ENCODE results near the gene TMEM243. TPM values are rescaled to one million over a fixed set of nuclear protein-coding genes. Genes with fewer than 3 reads are reported as not detected.
"Not testable (repeated sequence)": the region's sequence is repeated elsewhere in the genome, so short reads cannot be mapped to it uniquely, and the experiment has no call there.

The TMEM243 gene
- total and polyA plus RNA-seq, 2 donors (not counting 3 experiments of a cell fraction or from before 2014, with no cell fraction given): 26.9 to 28.8 TPM

DNA sequence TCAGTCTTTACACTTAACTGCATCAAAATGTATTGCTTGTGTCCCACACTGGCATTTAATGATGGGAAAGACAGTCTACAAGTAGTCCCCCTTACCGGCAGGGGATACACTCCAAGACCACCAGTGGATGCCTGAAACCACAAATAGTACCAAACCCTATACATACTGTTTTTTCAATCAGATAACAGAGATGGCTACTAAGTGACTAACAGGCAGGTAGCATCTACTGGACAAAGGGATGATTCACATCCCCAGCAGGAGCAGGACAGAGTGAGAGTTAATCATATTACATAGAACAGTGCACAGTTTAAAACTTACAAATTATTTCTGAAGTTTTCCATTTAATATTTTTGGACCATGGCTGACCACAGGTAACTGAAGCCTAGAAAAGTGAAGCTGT lies 13.2 kb downstream of the TMEM243 start:
- H3K4me3 ChIP-seq (replicated peaks in 1 of 3; ENCODE audit: insufficient read depth in 1 of 3, low read depth in 1 of 3, low read length in 3 of 3): no peak overlapping the region
- intact Hi-C loops (cut with micrococcal nuclease) (no loop called here), dilution Hi-C loops (cut with MboI; ENCODE audit: extremely low pct_ligation_motif_present, low sequenced_read_pairs) (no loop called here)
- H3K79me2 ChIP-seq (ENCODE audit: control insufficient read depth, insufficient read depth, low read length): peaks cover 54% of the 10 kb centered on the region
- no peaks in the 10 kb centered on the region for H3K27me3 ChIP-seq (ENCODE audit: control insufficient read depth in 2 of 2, insufficient read depth in 2 of 2, low read length in 2 of 2)
- H2AFZ ChIP-seq (ENCODE audit: low read depth, low read length): no peak overlapping the region
- TF ChIP-seq, protein P1, sequence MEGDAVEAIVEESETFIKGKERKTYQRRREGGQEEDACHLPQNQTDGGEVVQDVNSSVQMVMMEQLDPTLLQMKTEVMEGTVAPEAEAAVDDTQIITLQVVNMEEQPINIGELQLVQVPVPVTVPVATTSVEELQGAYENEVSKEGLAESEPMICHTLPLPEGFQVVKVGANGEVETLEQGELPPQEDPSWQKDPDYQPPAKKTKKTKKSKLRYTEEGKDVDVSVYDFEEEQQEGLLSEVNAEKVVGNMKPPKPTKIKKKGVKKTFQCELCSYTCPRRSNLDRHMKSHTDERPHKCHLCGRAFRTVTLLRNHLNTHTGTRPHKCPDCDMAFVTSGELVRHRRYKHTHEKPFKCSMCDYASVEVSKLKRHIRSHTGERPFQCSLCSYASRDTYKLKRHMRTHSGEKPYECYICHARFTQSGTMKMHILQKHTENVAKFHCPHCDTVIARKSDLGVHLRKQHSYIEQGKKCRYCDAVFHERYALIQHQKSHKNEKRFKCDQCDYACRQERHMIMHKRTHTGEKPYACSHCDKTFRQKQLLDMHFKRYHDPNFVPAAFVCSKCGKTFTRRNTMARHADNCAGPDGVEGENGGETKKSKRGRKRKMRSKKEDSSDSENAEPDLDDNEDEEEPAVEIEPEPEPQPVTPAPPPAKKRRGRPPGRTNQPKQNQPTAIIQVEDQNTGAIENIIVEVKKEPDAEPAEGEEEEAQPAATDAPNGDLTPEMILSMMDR (IDR thresholded peaks at IDR 0.05; ENCODE audit: extremely low read depth in 1 of 2, insufficient read depth in 1 of 2, low read depth in 1 of 2, low read length in 2 of 2): no peak
- TF ChIP-seq GATA2 (IDR thresholded peaks at IDR 0.05; ENCODE audit: insufficient read depth, insufficient read length, low read depth, low read length): peak; percentile 54
- no peak for TF ChIP-seq JUN (IDR thresholded peaks at IDR 0.05; ENCODE audit: borderline replicate concordance, insufficient read depth, insufficient read length, low read depth)
- no peak for TF ChIP-seq MYC (IDR thresholded peaks at IDR 0.05; ENCODE audit: low read depth, low read length)
- no peak for TF ChIP-seq POLR2AphosphoS5 (IDR thresholded peaks at IDR 0.05; ENCODE audit: insufficient read depth, low read depth, low read length)
- no peak for TF ChIP-seq POLR2A (IDR thresholded peaks at IDR 0.05; ENCODE audit: low read depth, low read length)
- TF ChIP-seq, protein P2, sequence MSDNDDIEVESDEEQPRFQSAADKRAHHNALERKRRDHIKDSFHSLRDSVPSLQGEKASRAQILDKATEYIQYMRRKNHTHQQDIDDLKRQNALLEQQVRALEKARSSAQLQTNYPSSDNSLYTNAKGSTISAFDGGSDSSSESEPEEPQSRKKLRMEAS (IDR thresholded peaks at IDR 0.05; ENCODE audit: insufficient read depth, insufficient read length): no peak
- TF ChIP-seq FOS (IDR thresholded peaks at IDR 0.05; ENCODE audit: borderline replicate concordance, insufficient read depth, low read length): peak; percentile 37
- H4K20me1 ChIP-seq (replicated peaks; ENCODE audit: control insufficient read depth, extremely low read depth, insufficient read depth, low read length): no peaks in the 10 kb centered on the region
- peaks cover 0 to 2% of the 10 kb centered on the region in 2 experiments for H3K36me3 ChIP-seq (ENCODE audit: control insufficient read depth in 2 of 2, extremely low read depth in 1 of 2, insufficient read depth in 2 of 2, low read length in 2 of 2)
- DNase-seq (ENCODE audit: low read depth, low spot score) (no peak), FAIRE-seq (no peak)
- POLR2A ChIA-PET: no interaction called here
- H3K9ac ChIP-seq (replicated peaks; ENCODE audit: extremely low read depth, insufficient read depth, low read length): no peak overlapping the region
- H3K4me2 ChIP-seq (ENCODE audit: insufficient read depth, low read length): no peak overlapping the region
- CTCF ChIA-PET: interaction anchor here (2.1 kb wide), 1 partner anchor 10 kb away, joined by 6 read pairs; no protein-coding TSS in a partner anchor
- H3K27ac ChIP-seq (ENCODE audit: insufficient read depth, low read depth, low read length): no peak overlapping the region
- no peaks in the 10 kb centered on the region for H3K9me3 ChIP-seq (replicated peaks; ENCODE audit: control insufficient read depth, insufficient read depth, low read length)
- no peaks in the 10 kb centered on the region for H3K9me1 ChIP-seq (replicated peaks; ENCODE audit: control insufficient read depth, extremely low read depth, insufficient read depth, low read length)
- BruUV-seq (replicated peaks): no TSS peak
- H3K4me1 ChIP-seq (ENCODE audit: control insufficient read depth, extremely low read depth, insufficient read depth, low read length): no peaks in the 10 kb centered on the region

DNA sequence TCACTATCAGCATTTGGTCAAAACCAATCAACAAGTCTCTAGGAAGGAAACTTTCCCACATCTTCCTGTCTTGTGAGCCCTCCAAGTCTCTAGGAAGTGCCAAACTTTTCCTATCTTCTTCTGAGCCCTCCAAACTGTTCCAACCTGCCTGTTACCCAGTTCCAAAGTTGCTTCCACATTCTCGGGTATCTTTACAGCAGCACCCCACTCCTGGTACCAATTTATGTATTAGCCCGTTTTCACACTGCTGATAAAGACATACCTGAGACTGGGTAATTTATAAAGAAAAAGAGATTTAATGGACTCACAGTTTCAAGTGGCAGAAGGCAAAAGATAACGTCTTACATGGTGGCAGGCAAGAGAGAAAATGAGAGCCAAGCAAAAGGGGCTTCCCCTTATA lies 13.8 kb downstream of the TMEM243 start:
- BruUV-seq (replicated peaks): TSS peak; percentile 4
- H3K9me3 ChIP-seq (replicated peaks; ENCODE audit: control insufficient read depth, insufficient read depth, low read length); H3K9me1 ChIP-seq (replicated peaks; ENCODE audit: control insufficient read depth, extremely low read depth, insufficient read depth, low read length); H3K4me2 ChIP-seq (ENCODE audit: insufficient read depth, low read length); H3K27ac ChIP-seq (ENCODE audit: insufficient read depth, low read depth, low read length); H2AFZ ChIP-seq (ENCODE audit: low read depth, low read length); FAIRE-seq; H3K4me3 ChIP-seq (replicated peaks in 1 of 3; ENCODE audit: insufficient read depth in 1 of 3, low read depth in 1 of 3, low read length in 3 of 3); intact Hi-C loops (cut with micrococcal nuclease); H3K9ac ChIP-seq (replicated peaks; ENCODE audit: extremely low read depth, insufficient read depth, low read length); CTCF ChIA-PET; POLR2A ChIA-PET; H3K27me3 ChIP-seq (ENCODE audit: control insufficient read depth in 2 of 2, insufficient read depth in 2 of 2, low read length in 2 of 2); H4K20me1 ChIP-seq (replicated peaks; ENCODE audit: control insufficient read depth, extremely low read depth, insufficient read depth, low read length); H3K4me1 ChIP-seq (ENCODE audit: control insufficient read depth, extremely low read depth, insufficient read depth, low read length); DNase-seq (ENCODE audit: low read depth, low spot score); H3K36me3 ChIP-seq (ENCODE audit: control insufficient read depth in 2 of 2, extremely low read depth in 1 of 2, insufficient read depth in 2 of 2, low read length in 2 of 2); dilution Hi-C loops (cut with MboI; ENCODE audit: extremely low pct_ligation_motif_present, low sequenced_read_pairs): not testable (repeated sequence)
- H3K79me2 ChIP-seq (ENCODE audit: control insufficient read depth, insufficient read depth, low read length): peaks cover 50% of the 10 kb centered on the region

Data from endothelial cell of umbilical vein (primary cell).